Fibroblast of lung (primary cell): ENCODE data around the gene ARVCF. TPM values are rescaled to one million over a fixed set of nuclear protein-coding genes. Genes with fewer than 3 reads are reported as not detected.

Experiments
- DNase-seq, 2 donors: peaks; one replicate each; pipeline versions ENCODE4 v3.0.0 to v3.0.0-alpha.2; 2010; ENCODE audit warnings: low read depth in 2 of 2
- H2AFZ ChIP-seq: 2 replicates; pipeline ENCODE4 v1.5.1; 2012; ENCODE audit warnings: low read length, control low read depth, inconsistent platforms
- H3K27ac ChIP-seq: 2 replicates; pipeline ENCODE4 v1.5.1; 2011; ENCODE audit warnings: low read length, control low read depth; ENCODE audit not compliant: insufficient read depth
- H3K27me3 ChIP-seq: 2 replicates; pipeline ENCODE4 v1.5.1; 2011; ENCODE audit warnings: mild to moderate bottlenecking, low read length; ENCODE audit not compliant: control insufficient read depth, insufficient read depth
- H3K36me3 ChIP-seq: 2 replicates; pipeline ENCODE4 v1.5.1; 2011; ENCODE audit warnings: low read length; ENCODE audit not compliant: control insufficient read depth, insufficient read depth
- H3K4me1 ChIP-seq: 2 replicates; pipeline ENCODE4 v1.5.1; 2011; ENCODE audit warnings: low read length; ENCODE audit not compliant: control insufficient read depth, insufficient read depth; ENCODE audit errors: extremely low read depth
- H3K4me2 ChIP-seq: 2 replicates; pipeline ENCODE4 v1.5.1; 2011; ENCODE audit warnings: low read length, control low read depth; ENCODE audit not compliant: insufficient read depth; ENCODE audit errors: extremely low read depth
- H3K4me3 ChIP-seq, 4 experiments: fragments of 200-600 bp in 1 of 4; sonication (generic) in 1 of 4; replicated peaks in 1 of 4; 2 replicates each; pipeline ENCODE4 v1.5.1; 2011 to 2016; ENCODE audit warnings: low read length in 4 of 4, low read depth in 3 of 4, mild to moderate bottlenecking in 3 of 4, control low read depth in 2 of 4, inconsistent platforms in 1 of 4, mixed read lengths in 1 of 4; ENCODE audit not compliant: insufficient read depth in 1 of 4; ENCODE audit errors: control extremely low read depth in 1 of 4
- H3K79me2 ChIP-seq: 2 replicates; pipeline ENCODE4 v1.5.1; 2012; ENCODE audit warnings: mild to moderate bottlenecking, low read length, inconsistent platforms; ENCODE audit not compliant: control insufficient read depth, insufficient read depth
- H3K9ac ChIP-seq: 2 replicates; pipeline ENCODE4 v1.5.1; 2011; ENCODE audit warnings: mild to moderate bottlenecking, low read length, control low read depth; ENCODE audit not compliant: insufficient read depth
- H3K9me3 ChIP-seq: 2 replicates; pipeline ENCODE4 v1.5.1; 2012; ENCODE audit warnings: low read depth, low read length; ENCODE audit not compliant: control insufficient read depth, insufficient read depth
- H4K20me1 ChIP-seq: 2 replicates; pipeline ENCODE4 v1.5.1; 2011; ENCODE audit warnings: low read length; ENCODE audit not compliant: control insufficient read depth, insufficient read depth; ENCODE audit errors: extremely low read depth
- CTCF ChIP-seq, 2 donors: IDR thresholded peaks in 1 of 2; conservative IDR thresholded peaks in 1 of 2; 1 replicate in 1 of 2; 2 replicates in 1 of 2; pipeline ENCODE4 v1.5.1; 2011 to 2012; ENCODE audit warnings: low read length in 2 of 2, control low read depth in 1 of 2, inconsistent platforms in 1 of 2, low read depth in 1 of 2, mild to moderate bottlenecking in 1 of 2
- EZH2 ChIP-seq: IDR thresholded peaks from 2 replicates; pipeline ENCODE4 v1.5.1; 2012; ENCODE audit warnings: low read length, control low read depth, mild to moderate bottlenecking; ENCODE audit errors: missing control alignments
- polyA plus RNA-seq, 2 donors: library from polyadenylated mRNA; depleted of rRNA in 1 of 2; stranded (reverse) in 1 of 2; unstranded in 1 of 2; fragments of >200 nt; gene quantifications; 2 replicates each; pipeline ENCODE4 v1.2.1, GENCODE V29; 2011 to 2012; ENCODE audit warnings: missing spikeins in 1 of 2
- total RNA-seq: library from RNA; depleted of rRNA; stranded (reverse); fragments of >200 nt; gene quantifications from 2 replicates; pipeline ENCODE4 v1.2.1, GENCODE V29; 2014

ARVCF gene
- total and polyA plus RNA-seq, 2 donors (not counting 1 experiment from before 2014, with no cell fraction given): 2.0 to 15.7 TPM

GRCh38 chr22:19995611-19996339 is 20.8 kb downstream of the ARVCF start:
- Histone ChIP-seq H3K9me3 (no peaks in the 10 kb centered on the region), H3K9ac (no peak overlapping the region), H2AFZ (peak overlapping the region; percentile 12), H3K27ac (no peak overlapping the region), H3K4me3 (no peak overlapping the region), H3K4me2 (peak overlapping the region; percentile 7), H3K27me3 (peaks cover 4% of the 10 kb centered on the region), H3K79me2 (no peaks in the 10 kb centered on the region), H3K36me3 (no peaks in the 10 kb centered on the region), H4K20me1 (no peaks in the 10 kb centered on the region), H3K4me1 (peaks cover 11% of the 10 kb centered on the region)
- TF ChIP-seq EZH2 (no peak), CTCF (conservative IDR thresholded peaks at IDR 0.05 in 1 of 2, IDR thresholded peaks at IDR 0.05 in 1 of 2; ENCODE audit: low read depth in 1 of 2, low read length in 2 of 2) (no peak)
- DNase-seq: peak; percentile 57 to 72

- Histone ChIP-seq H3K4me1 (peaks cover 11% of the 10 kb centered on the region), H3K79me2 (no peaks in the 10 kb centered on the region), H2AFZ (peak overlapping the region; percentile 12), H3K4me3 (no peak overlapping the region), H3K27ac (no peak overlapping the region), H3K9ac (no peak overlapping the region), H3K4me2 (peak overlapping the region; percentile 7), H3K27me3 (peaks cover 4% of the 10 kb centered on the region), H3K9me3 (no peaks in the 10 kb centered on the region), H4K20me1 (no peaks in the 10 kb centered on the region), H3K36me3 (no peaks in the 10 kb centered on the region)
- TF ChIP-seq EZH2 (no peak), CTCF (conservative IDR thresholded peaks at IDR 0.05 in 1 of 2, IDR thresholded peaks at IDR 0.05 in 1 of 2; ENCODE audit: low read depth in 1 of 2, low read length in 2 of 2) (no peak)
- peak in 1 of 2 donors; percentile 78 for DNase-seq
These were observed 21.6 kb downstream of the ARVCF start for GRCh38 chr22:19994851-19995610.

- Histone ChIP-seq H3K4me3 (no peak overlapping the region), H3K4me1 (peaks cover 11% of the 10 kb centered on the region)
- no peak for DNase-seq
These were observed 22.7 kb downstream of the ARVCF start for GRCh38 chr22:19993926-19994325.

More at GRCh38 chr22:19993926-19994325, 22.7 kb downstream of the ARVCF start:
- Histone ChIP-seq H3K27ac (no peak overlapping the region), H3K9me3 (no peaks in the 10 kb centered on the region), H3K36me3 (no peaks in the 10 kb centered on the region), H3K79me2 (no peaks in the 10 kb centered on the region), H3K9ac (no peak overlapping the region), H3K27me3 (peaks cover 3% of the 10 kb centered on the region), H2AFZ (no peak overlapping the region), H3K4me2 (no peak overlapping the region), H4K20me1 (no peaks in the 10 kb centered on the region)
- TF ChIP-seq EZH2 (no peak), CTCF (conservative IDR thresholded peaks at IDR 0.05 in 1 of 2, IDR thresholded peaks at IDR 0.05 in 1 of 2; ENCODE audit: low read depth in 1 of 2, low read length in 2 of 2) (no peak)
